HCT116 (cell line): ENCODE measurements around the gene HCN4.

Experiments used
- EZH2phosphoT487 ChIP-seq: fragments of 200-600 bp; IDR thresholded peaks from 2 replicates; pipeline ENCODE4 v1.6.1; 2018; ENCODE audit warnings: antibody characterized with exemption, borderline replicate concordance
- FOSL1 ChIP-seq: IDR thresholded peaks from 2 replicates; pipeline ENCODE4 v1.6.1; 2012; ENCODE audit warnings: low read depth
- POLR2A ChIP-seq: IDR thresholded peaks from 2 replicates; pipeline ENCODE4 v1.7.0; 2011; ENCODE audit warnings: borderline replicate concordance; ENCODE audit not compliant: insufficient read depth, insufficient read length; ENCODE audit errors: extremely low read depth
- POLR2AphosphoS5 ChIP-seq: IDR thresholded peaks from 2 replicates; pipeline ENCODE4 v1.6.1; 2011; ENCODE audit warnings: mild to moderate bottlenecking, low read depth, low read length, moderate library complexity
- RAD21 ChIP-seq: IDR thresholded peaks from 2 replicates; pipeline ENCODE4 v1.6.1; 2012; ENCODE audit warnings: low read depth, mild to moderate bottlenecking
- SIN3A ChIP-seq: IDR thresholded peaks from 2 replicates; pipeline ENCODE4 v1.6.1; 2012; ENCODE audit warnings: low read depth
- TCF7L2 ChIP-seq: IDR thresholded peaks from 2 replicates; pipeline ENCODE4 v1.7.0; 2011; ENCODE audit warnings: borderline replicate concordance, inconsistent platforms; ENCODE audit not compliant: insufficient read depth, insufficient read length; ENCODE audit errors: extremely low read depth
- YY1 ChIP-seq: IDR thresholded peaks from 2 replicates; pipeline ENCODE4 v1.6.1; 2011; ENCODE audit warnings: low read length, low read depth, moderate library complexity, mild to moderate bottlenecking; ENCODE audit not compliant: insufficient replicate concordance; ENCODE audit errors: extremely low read depth
- ZNF274 ChIP-seq: fragments of 200-500 bp; sonication (Bioruptor generic); IDR thresholded peaks from 2 replicates; pipeline ENCODE4 v1.6.1; 2014; ENCODE audit warnings: mild to moderate bottlenecking, low read depth, low read length, inconsistent platforms
- TF ChIP-seq, protein P1 (sequence below): IDR thresholded peaks from 2 replicates; pipeline ENCODE4 v1.6.1; 2011; ENCODE audit warnings: mild to moderate bottlenecking, low read length, moderate library complexity; ENCODE audit not compliant: insufficient replicate concordance; ENCODE audit errors: extremely low read depth
- TF ChIP-seq, protein P2 (sequence below), 3 experiments: fragments of 200-600 bp in 1 of 3; sonication (generic) in 1 of 3; IDR thresholded peaks in 2 of 3; conservative IDR thresholded peaks in 1 of 3; 2 replicates each; pipeline ENCODE4 v1.5.1; 2012 to 2017; ENCODE audit warnings: low read depth in 2 of 3, low read length in 2 of 3, antibody characterized with exemption in 1 of 3, borderline replicate concordance in 1 of 3, control low read depth in 1 of 3, mild to moderate bottlenecking in 1 of 3, mixed read lengths in 1 of 3, mixed run types in 1 of 3, moderate library complexity in 1 of 3; ENCODE audit not compliant: insufficient read depth in 1 of 3
- TF ChIP-seq, protein P3 (sequence below): IDR thresholded peaks from 2 replicates; pipeline ENCODE4 v1.6.1; 2012; ENCODE audit warnings: low read depth
- TF ChIP-seq, protein P4 (sequence below): IDR thresholded peaks from 2 replicates; pipeline ENCODE4 v1.6.1; 2012

DNA sequence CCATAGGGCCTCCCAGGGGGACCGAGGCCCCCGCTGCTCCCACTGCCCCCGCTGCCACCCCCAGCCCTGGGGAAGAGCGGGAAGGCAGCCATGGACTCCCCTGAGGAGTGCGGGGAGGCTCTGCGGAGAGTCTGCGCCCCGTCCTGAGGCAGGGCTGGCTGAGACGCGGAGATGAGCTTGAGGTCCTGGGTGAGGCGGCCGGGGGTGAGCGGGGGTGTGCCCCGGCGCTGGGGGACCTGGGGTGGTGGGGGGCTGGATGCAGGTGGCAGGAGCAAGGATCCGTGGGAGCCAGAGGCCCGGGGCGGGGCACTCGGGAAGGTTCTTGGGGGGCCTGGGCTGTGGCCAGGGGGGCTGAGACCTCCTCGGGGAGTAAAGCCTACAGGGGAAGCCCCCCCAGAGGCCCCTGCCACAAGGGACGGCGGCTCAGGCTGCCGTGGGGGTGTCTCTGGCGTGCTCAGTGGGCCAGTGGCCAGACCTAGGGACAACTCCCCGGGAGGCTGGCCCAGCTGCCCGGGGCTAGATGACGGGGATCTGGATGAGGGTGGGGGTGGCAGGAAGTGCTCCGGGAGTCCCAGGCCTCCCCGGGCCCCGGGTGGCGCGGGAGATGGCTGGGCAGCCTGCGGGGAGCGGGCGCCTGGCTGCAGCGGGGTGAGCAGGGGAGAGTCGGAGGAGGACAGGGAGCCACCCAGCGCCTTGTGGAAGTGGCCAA lies 45.9 kb downstream of the HCN4 start:
- TF ChIP-seq, protein P1, sequence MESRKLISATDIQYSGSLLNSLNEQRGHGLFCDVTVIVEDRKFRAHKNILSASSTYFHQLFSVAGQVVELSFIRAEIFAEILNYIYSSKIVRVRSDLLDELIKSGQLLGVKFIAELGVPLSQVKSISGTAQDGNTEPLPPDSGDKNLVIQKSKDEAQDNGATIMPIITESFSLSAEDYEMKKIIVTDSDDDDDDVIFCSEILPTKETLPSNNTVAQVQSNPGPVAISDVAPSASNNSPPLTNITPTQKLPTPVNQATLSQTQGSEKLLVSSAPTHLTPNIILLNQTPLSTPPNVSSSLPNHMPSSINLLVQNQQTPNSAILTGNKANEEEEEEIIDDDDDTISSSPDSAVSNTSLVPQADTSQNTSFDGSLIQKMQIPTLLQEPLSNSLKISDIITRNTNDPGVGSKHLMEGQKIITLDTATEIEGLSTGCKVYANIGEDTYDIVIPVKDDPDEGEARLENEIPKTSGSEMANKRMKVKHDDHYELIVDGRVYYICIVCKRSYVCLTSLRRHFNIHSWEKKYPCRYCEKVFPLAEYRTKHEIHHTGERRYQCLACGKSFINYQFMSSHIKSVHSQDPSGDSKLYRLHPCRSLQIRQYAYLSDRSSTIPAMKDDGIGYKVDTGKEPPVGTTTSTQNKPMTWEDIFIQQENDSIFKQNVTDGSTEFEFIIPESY: no peak
- TF ChIP-seq POLR2AphosphoS5 (no peak), POLR2A (no peak), RAD21 (no peak), ZNF274 (no peak), EZH2phosphoT487 (no peak), SIN3A (no peak), YY1 (no peak), TCF7L2 (no peak), FOSL1 (no peak)
- TF ChIP-seq, protein P2, sequence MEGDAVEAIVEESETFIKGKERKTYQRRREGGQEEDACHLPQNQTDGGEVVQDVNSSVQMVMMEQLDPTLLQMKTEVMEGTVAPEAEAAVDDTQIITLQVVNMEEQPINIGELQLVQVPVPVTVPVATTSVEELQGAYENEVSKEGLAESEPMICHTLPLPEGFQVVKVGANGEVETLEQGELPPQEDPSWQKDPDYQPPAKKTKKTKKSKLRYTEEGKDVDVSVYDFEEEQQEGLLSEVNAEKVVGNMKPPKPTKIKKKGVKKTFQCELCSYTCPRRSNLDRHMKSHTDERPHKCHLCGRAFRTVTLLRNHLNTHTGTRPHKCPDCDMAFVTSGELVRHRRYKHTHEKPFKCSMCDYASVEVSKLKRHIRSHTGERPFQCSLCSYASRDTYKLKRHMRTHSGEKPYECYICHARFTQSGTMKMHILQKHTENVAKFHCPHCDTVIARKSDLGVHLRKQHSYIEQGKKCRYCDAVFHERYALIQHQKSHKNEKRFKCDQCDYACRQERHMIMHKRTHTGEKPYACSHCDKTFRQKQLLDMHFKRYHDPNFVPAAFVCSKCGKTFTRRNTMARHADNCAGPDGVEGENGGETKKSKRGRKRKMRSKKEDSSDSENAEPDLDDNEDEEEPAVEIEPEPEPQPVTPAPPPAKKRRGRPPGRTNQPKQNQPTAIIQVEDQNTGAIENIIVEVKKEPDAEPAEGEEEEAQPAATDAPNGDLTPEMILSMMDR (IDR thresholded peaks at IDR 0.05 in 2 of 3, conservative IDR thresholded peaks at IDR 0.05 in 1 of 3; ENCODE audit: borderline replicate concordance in 1 of 3, insufficient read depth in 1 of 3, low read depth in 2 of 3, low read length in 2 of 3): no peak
- TF ChIP-seq, protein P3, sequence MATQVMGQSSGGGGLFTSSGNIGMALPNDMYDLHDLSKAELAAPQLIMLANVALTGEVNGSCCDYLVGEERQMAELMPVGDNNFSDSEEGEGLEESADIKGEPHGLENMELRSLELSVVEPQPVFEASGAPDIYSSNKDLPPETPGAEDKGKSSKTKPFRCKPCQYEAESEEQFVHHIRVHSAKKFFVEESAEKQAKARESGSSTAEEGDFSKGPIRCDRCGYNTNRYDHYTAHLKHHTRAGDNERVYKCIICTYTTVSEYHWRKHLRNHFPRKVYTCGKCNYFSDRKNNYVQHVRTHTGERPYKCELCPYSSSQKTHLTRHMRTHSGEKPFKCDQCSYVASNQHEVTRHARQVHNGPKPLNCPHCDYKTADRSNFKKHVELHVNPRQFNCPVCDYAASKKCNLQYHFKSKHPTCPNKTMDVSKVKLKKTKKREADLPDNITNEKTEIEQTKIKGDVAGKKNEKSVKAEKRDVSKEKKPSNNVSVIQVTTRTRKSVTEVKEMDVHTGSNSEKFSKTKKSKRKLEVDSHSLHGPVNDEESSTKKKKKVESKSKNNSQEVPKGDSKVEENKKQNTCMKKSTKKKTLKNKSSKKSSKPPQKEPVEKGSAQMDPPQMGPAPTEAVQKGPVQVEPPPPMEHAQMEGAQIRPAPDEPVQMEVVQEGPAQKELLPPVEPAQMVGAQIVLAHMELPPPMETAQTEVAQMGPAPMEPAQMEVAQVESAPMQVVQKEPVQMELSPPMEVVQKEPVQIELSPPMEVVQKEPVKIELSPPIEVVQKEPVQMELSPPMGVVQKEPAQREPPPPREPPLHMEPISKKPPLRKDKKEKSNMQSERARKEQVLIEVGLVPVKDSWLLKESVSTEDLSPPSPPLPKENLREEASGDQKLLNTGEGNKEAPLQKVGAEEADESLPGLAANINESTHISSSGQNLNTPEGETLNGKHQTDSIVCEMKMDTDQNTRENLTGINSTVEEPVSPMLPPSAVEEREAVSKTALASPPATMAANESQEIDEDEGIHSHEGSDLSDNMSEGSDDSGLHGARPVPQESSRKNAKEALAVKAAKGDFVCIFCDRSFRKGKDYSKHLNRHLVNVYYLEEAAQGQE: no peak
- TF ChIP-seq, protein P4, sequence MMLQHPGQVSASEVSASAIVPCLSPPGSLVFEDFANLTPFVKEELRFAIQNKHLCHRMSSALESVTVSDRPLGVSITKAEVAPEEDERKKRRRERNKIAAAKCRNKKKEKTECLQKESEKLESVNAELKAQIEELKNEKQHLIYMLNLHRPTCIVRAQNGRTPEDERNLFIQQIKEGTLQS: no peak
